SK-N-SH (cell line): ENCODE results near the gene IRF9. TPM values are rescaled to one million over a fixed set of nuclear protein-coding genes. Genes with fewer than 3 reads are reported as not detected.

Source experiments
- CTCF ChIA-PET: fragments of 300-600, 350-600 bp; formaldehyde crosslinking; extraction: SDS; loops from one replicate; lab custom pipeline; 2021; lab: Yijun Ruan, JAX
- POLR2A ChIA-PET: fragments of 350-600 bp; sonication (Branson Sonifier 250); formaldehyde crosslinking; extraction: SDS; loops from one replicate; lab custom pipeline; 2020; ENCODE audit warnings: antibody characterized with exemption, inconsistent platforms; lab: Yijun Ruan, JAX
- DNase-seq: peaks from one replicate; pipeline ENCODE4 v3.0.0; 2012
- H2AFZ ChIP-seq: fragments of 200-600 bp; sonication (generic); 2 replicates; pipeline ENCODE4 v1.8.1; 2016; ENCODE audit warnings: antibody characterized with exemption, mild to moderate bottlenecking, low read depth
- H3F3A ChIP-seq: fragments of 200-600 bp; sonication (generic); replicated peaks from 2 replicates; pipeline ENCODE3; 2016; ENCODE audit warnings: antibody characterized with exemption, mild to moderate bottlenecking; ENCODE audit not compliant: insufficient read depth
- H3K27ac ChIP-seq, 2 experiments: fragments of 200-500 bp in 1 of 2; fragments of 200-600 bp in 1 of 2; sonication (Bioruptor generic) in 1 of 2; sonication (generic), shearing (Covaris generic) in 1 of 2; 2 replicates each; pipeline versions ENCODE4 v1.5.1 to v1.6.1; 2014 to 2016; ENCODE audit warnings: low read depth in 2 of 2, inconsistent platforms in 1 of 2, low read length in 1 of 2, mild to moderate bottlenecking in 1 of 2, mixed read lengths in 1 of 2
- H3K27me3 ChIP-seq: fragments of 200-600 bp; sonication (generic), shearing (Covaris generic); 2 replicates; pipeline ENCODE4 v1.6.1; 2016; ENCODE audit warnings: mixed run types; ENCODE audit not compliant: insufficient read depth
- H3K36me3 ChIP-seq, 2 experiments: fragments of 200-500 bp in 1 of 2; fragments of 200-600 bp in 1 of 2; sonication (Bioruptor generic) in 1 of 2; sonication (generic) in 1 of 2; replicated peaks in 1 of 2; 2 replicates each; pipeline versions ENCODE3 to v1.5.1; 2014 to 2016; ENCODE audit warnings: low read length in 1 of 2, mild to moderate bottlenecking in 1 of 2; ENCODE audit not compliant: insufficient read depth in 2 of 2, control insufficient read depth in 1 of 2
- H3K4me1 ChIP-seq, 2 experiments: fragments of 200-500 bp in 1 of 2; fragments of 200-600 bp in 1 of 2; sonication (Bioruptor generic) in 1 of 2; sonication (generic), shearing (Covaris generic) in 1 of 2; 2 replicates each; pipeline versions ENCODE4 v1.5.1 to v1.6.1; 2014 to 2016; ENCODE audit warnings: low read depth in 1 of 2, low read length in 1 of 2, mixed run types in 1 of 2; ENCODE audit not compliant: insufficient read depth in 2 of 2, control insufficient read depth in 1 of 2
- H3K4me2 ChIP-seq: fragments of 200-600 bp; sonication (generic), shearing (Covaris generic); 2 replicates; pipeline ENCODE4 v1.6.1; 2017; ENCODE audit warnings: mixed run types
- H3K4me3 ChIP-seq, 2 experiments: fragments of 200-500 bp in 1 of 2; fragments of 200-600 bp in 1 of 2; sonication (Bioruptor generic) in 1 of 2; sonication (generic), shearing (Covaris generic) in 1 of 2; 2 replicates each; pipeline versions ENCODE4 v1.5.1 to v1.8.1; 2014 to 2016; ENCODE audit warnings: low read depth in 2 of 2, inconsistent platforms in 1 of 2, low read length in 1 of 2, mild to moderate bottlenecking in 1 of 2, mixed read lengths in 1 of 2, moderate library complexity in 1 of 2
- H3K79me2 ChIP-seq: fragments of 200-600 bp; sonication (generic); 2 replicates; pipeline ENCODE4 v1.8.1; 2017; ENCODE audit warnings: mild to moderate bottlenecking; ENCODE audit not compliant: insufficient read depth
- H3K9ac ChIP-seq: fragments of 200-600 bp; sonication (generic); 2 replicates; pipeline ENCODE4 v1.6.1; 2017; ENCODE audit warnings: mixed run types
- H3K9me2 ChIP-seq: fragments of 200-600 bp; sonication (generic); 2 replicates; pipeline ENCODE4 v1.6.1; 2017; ENCODE audit warnings: mixed run types
- H3K9me3 ChIP-seq: fragments of 200-600 bp; sonication (generic); 2 replicates; pipeline ENCODE4 v1.6.1; 2017; ENCODE audit warnings: mixed run types, mild to moderate bottlenecking, moderate library complexity
- H4K20me1 ChIP-seq: fragments of 200-600 bp; sonication (generic); 2 replicates; pipeline ENCODE4 v1.6.1; 2017; ENCODE audit warnings: mild to moderate bottlenecking, mixed run types; ENCODE audit not compliant: insufficient read depth
- CHD2 ChIP-seq: fragments of 150-350 bp; IDR thresholded peaks from 2 replicates; pipeline ENCODE4 v1.6.1; 2018; ENCODE audit warnings: low read length; ENCODE audit not compliant: partially characterized antibody
- ELF1 ChIP-seq: IDR thresholded peaks from 2 replicates; pipeline ENCODE4 v1.4.0; 2012
- FOXJ3 ChIP-seq: sonication (generic); formaldehyde crosslinking; IDR thresholded peaks from 2 replicates; pipeline ENCODE4 v1.5.1; 2020; ENCODE audit warnings: mild to moderate bottlenecking, missing genetic modification reagents
- FOXM1 ChIP-seq: IDR thresholded peaks from 2 replicates; pipeline ENCODE4 v1.4.0; 2012; ENCODE audit warnings: low read depth, mild to moderate bottlenecking
- JUND ChIP-seq: IDR thresholded peaks from 2 replicates; pipeline ENCODE4 v1.4.0; 2012
- NFIC ChIP-seq: IDR thresholded peaks from 2 replicates; pipeline ENCODE4 v1.4.0; 2012; ENCODE audit warnings: borderline replicate concordance
- PBX3 ChIP-seq: IDR thresholded peaks from 2 replicates; pipeline ENCODE4; 2012
- RAD21 ChIP-seq: IDR thresholded peaks from 2 replicates; pipeline ENCODE4 v1.6.1; 2012; ENCODE audit warnings: mild to moderate bottlenecking, low read length
- RXRA ChIP-seq: IDR thresholded peaks from 2 replicates; pipeline ENCODE4 v1.4.0; 2012; ENCODE audit warnings: low read depth, mild to moderate bottlenecking, borderline replicate concordance
- TAF1 ChIP-seq: IDR thresholded peaks from 2 replicates; pipeline ENCODE4 v1.6.1; 2012; ENCODE audit warnings: low read depth, mild to moderate bottlenecking, low read length, moderate library complexity, borderline replicate concordance
- USF2 ChIP-seq: fragments of 150-350 bp; IDR thresholded peaks from 2 replicates; pipeline ENCODE4 v1.6.1; 2017; ENCODE audit warnings: antibody characterized with exemption, low read length, low read depth, borderline replicate concordance
- WGBS: methylation state at CpG from one replicate; pipeline ENCODE4 v1.1.6; 2017; ENCODE audit warnings: low lambda C conversion rate; 5-methylcytosine and 5-hydroxymethylcytosine counted together
- polyA plus RNA-seq, 3 experiments: library from polyadenylated mRNA; depleted of rRNA; stranded (reverse); fragments of >200 nt; gene quantifications; 2 replicates each; pipeline ENCODE4 v1.2.3, GENCODE V29; 2012

IRF9 gene
- polyA plus RNA-seq, 1 of the 3 experiments (the other 2 are of a cell fraction), result 37.6 TPM

- TF ChIP-seq PBX3 (peak; percentile 53), FOXM1 (no peak), ELF1 (peak; percentile 98)
These were observed 52.1 kb downstream of the IRF9 start, which contains the start of gene CHMP4A (continued) for GRCh38 chr14:24212924-24213865.

- H3K4me2 ChIP-seq, result peak overlapping the region; percentile 78
- ChIA-PET POLR2A (interaction anchor here (0.8 to 2.0 kb wide), 8 partner anchors 11 to 67 kb away, joined by 3 to 15 read pairs (median 5); partner anchors contain the start of genes IPO4, PSME2, RABGGTA and RNF31), CTCF (interaction anchor here (0.6 to 3.8 kb wide), 11 partner anchors 19 to 218 kb away, joined by 3 to 20 read pairs (median 4); partner anchors contain the start of genes CIDEB, DCAF11, RABGGTA and TINF2)
- H3K79me2 ChIP-seq, result peaks cover 46% of the 10 kb centered on the region
- peak overlapping the region; percentile 98; the same call in 1 of the 2 replicates for H3K9ac ChIP-seq
- H3K4me3 ChIP-seq, result peak overlapping the region; percentile 73 to 80
- peaks cover 26% of the 10 kb centered on the region for H3F3A ChIP-seq
- DNase-seq, result no peak
- no peaks in the 10 kb centered on the region for H3K27me3 ChIP-seq
- peak overlapping the region; percentile 80 to 96 for H3K27ac ChIP-seq
- peaks cover 9 to 17% of the 10 kb centered on the region in 2 experiments; a peak in 3 of 4 replicates for H3K4me1 ChIP-seq
- TF ChIP-seq CHD2 (no peak), USF2 (no peak), JUND (no peak), RXRA (no peak), RAD21 (no peak), NFIC (no peak), TAF1 (no peak), FOXJ3 (CRISPR knock-in tag) (no peak)
- H3K9me2 ChIP-seq, result no peaks in the 10 kb centered on the region
- peaks cover 25 to 47% of the 10 kb centered on the region in 2 experiments for H3K36me3 ChIP-seq
- H4K20me1 ChIP-seq, result peaks cover 1% of the 10 kb centered on the region; the same call in 1 of the 2 replicates
- H2AFZ ChIP-seq, result peak overlapping the region; percentile 78
- H3K9me3 ChIP-seq, result no peaks in the 10 kb centered on the region
- 85% methylated on average over 7 of the region's 7 CpGs for WGBS
These were observed 53.0 kb downstream of the IRF9 start for GRCh38 chr14:24213866-24214662.
